Peyer's patch (tissue), 4 donors: ENCODE measurements around the gene R3HDM4. TPM values are rescaled to one million over a fixed set of nuclear protein-coding genes. Genes with fewer than 3 reads are reported as not detected.
"Not testable (repeated sequence)": the region's sequence is repeated elsewhere in the genome, so short reads cannot be mapped to it uniquely, and the experiment has no call there.

Source experiments
- DNase-seq, 3 donors: peaks; one replicate each; pipeline ENCODE4 v3.0.0-alpha.2; 2017 to 2019
- H3K27ac ChIP-seq, 4 donors: fragments of 200-600 bp; sonication (generic); one replicate each; pipeline ENCODE4 v1.5.1; 2016 to 2019
- H3K27me3 ChIP-seq, 2 donors: fragments of 200-600 bp; sonication (generic); one replicate each; pipeline ENCODE4 v1.5.1; 2019
- H3K36me3 ChIP-seq, 3 donors: fragments of 200-600 bp; sonication (generic); one replicate each; pipeline ENCODE4 v1.5.1; 2016 to 2019
- H3K4me1 ChIP-seq, 4 donors: fragments of 200-600 bp; sonication (generic); one replicate each; pipeline ENCODE4 v1.5.1; 2016 to 2019
- H3K4me3 ChIP-seq, 4 donors: fragments of 200-600 bp; sonication (generic); 1 replicate in 3 of 4; 2 replicates in 1 of 4; pipeline ENCODE4 v1.5.1; 2016 to 2019; ENCODE audit warnings: mild to moderate bottlenecking in 1 of 4
- H3K9me3 ChIP-seq, 4 donors: fragments of 200-600 bp; sonication (generic); one replicate each; pipeline ENCODE4 v1.5.1; 2016 to 2019; ENCODE audit warnings: mild to moderate bottlenecking in 1 of 4
- CTCF ChIP-seq, 6 experiments: fragments of 450-650 bp in 4 of 6; fragments of 200-600 bp in 2 of 6; sonication (generic) in 1 of 6; IDR thresholded peaks; one replicate each; pipeline ENCODE4 v1.5.1; 2017 to 2019; ENCODE audit warnings: antibody characterized with exemption in 6 of 6, mild to moderate bottlenecking in 3 of 6, moderate library complexity in 1 of 6
- POLR2A ChIP-seq, 2 donors: fragments of 450-650 bp; IDR thresholded peaks; one replicate each; pipeline ENCODE4 v1.5.1; 2017; ENCODE audit warnings: antibody characterized with exemption in 2 of 2, mild to moderate bottlenecking in 2 of 2, moderate library complexity in 2 of 2
- total RNA-seq, 4 donors: library from RNA; depleted of rRNA; stranded (reverse); fragments of >200 nt; gene quantifications; one replicate each; pipeline ENCODE4 v1.1.0, GENCODE V29; 2016

Gene R3HDM4
- total RNA-seq, 4 donors from 2014 or later: 20.8 to 43.5 (median 34.8) TPM

- no peak for DNase-seq
- TF ChIP-seq POLR2A (IDR thresholded peaks at IDR 0.05) (no peak), CTCF (IDR thresholded peaks at IDR 0.05) (no peak)
- peaks cover 0 to 72% (median 0%) of the 10 kb centered on the region in 3 donors for H3K36me3 ChIP-seq
- no peaks in the 10 kb centered on the region for H3K27me3 ChIP-seq
- no peak overlapping the region for H3K27ac ChIP-seq
- no peak overlapping the region for H3K4me3 ChIP-seq
- no peaks in the 10 kb centered on the region for H3K9me3 ChIP-seq
- H3K4me1 ChIP-seq: no peaks in the 10 kb centered on the region
Observed at GRCh38 chr19:882871-883497, 30.0 kb downstream of the R3HDM4 start.

- Histone ChIP-seq H3K9me3 (no peaks in the 10 kb centered on the region), H3K36me3 (peaks cover 0 to 74% (median 0%) of the 10 kb centered on the region in 3 donors), H3K27me3 (no peaks in the 10 kb centered on the region), H3K4me3 (no peak overlapping the region), H3K27ac (no peak overlapping the region), H3K4me1 (no peaks in the 10 kb centered on the region)
- TF ChIP-seq POLR2A (IDR thresholded peaks at IDR 0.05) (no peak), CTCF (IDR thresholded peaks at IDR 0.05) (no peak)
- no peak for DNase-seq
Observed at GRCh38 chr19:881385-882071, 31.5 kb downstream of the R3HDM4 start.

- H3K9me3 ChIP-seq: no peaks in the 10 kb centered on the region
- no peak overlapping the region for H3K4me3 ChIP-seq
- TF ChIP-seq CTCF (IDR thresholded peaks at IDR 0.05) (no peak), POLR2A (IDR thresholded peaks at IDR 0.05) (no peak)
- H3K36me3 ChIP-seq: peaks cover 0 to 77% (median 0%) of the 10 kb centered on the region in 3 donors
- H3K27me3 ChIP-seq: no peaks in the 10 kb centered on the region
- DNase-seq: no peak
- H3K4me1 ChIP-seq: no peaks in the 10 kb centered on the region
- H3K27ac ChIP-seq: no peak overlapping the region
Observed at GRCh38 chr19:879711-880438, 33.1 kb downstream of the R3HDM4 start.

GRCh38 chr19:878751-879561 lies 34.1 kb downstream of the R3HDM4 start:
- not testable (repeated sequence) for H3K27me3 ChIP-seq, H3K27ac ChIP-seq, DNase-seq, H3K9me3 ChIP-seq, H3K4me3 ChIP-seq, H3K4me1 ChIP-seq
- peaks cover 0 to 77% (median 0%) of the 10 kb centered on the region in 3 donors for H3K36me3 ChIP-seq

GRCh38 chr19:877992-878660 lies 34.9 kb downstream of the R3HDM4 start:
- not testable (repeated sequence) for H3K27me3 ChIP-seq, DNase-seq, H3K9me3 ChIP-seq, H3K4me3 ChIP-seq, H3K4me1 ChIP-seq, H3K27ac ChIP-seq
- peaks cover 0 to 78% (median 0%) of the 10 kb centered on the region in 3 donors for H3K36me3 ChIP-seq

GRCh38 chr19:876780-877314 lies 36.2 kb downstream of the R3HDM4 start:
- Histone ChIP-seq H3K27me3 (no peaks in the 10 kb centered on the region), H3K4me1 (peaks cover 0 to 9% (median 7%) of the 10 kb centered on the region in 4 donors), H3K36me3 (peaks cover 0 to 65% (median 0%) of the 10 kb centered on the region in 3 donors), H3K27ac (no peak overlapping the region), H3K4me3 (no peak overlapping the region), H3K9me3 (no peaks in the 10 kb centered on the region)
- no peak for DNase-seq
- TF ChIP-seq CTCF (IDR thresholded peaks at IDR 0.05) (no peak), POLR2A (IDR thresholded peaks at IDR 0.05) (no peak)
